Esophagus squamous epithelium (tissue), 4 donors: Measurements from ENCODE around the gene GPR68.

Experiments used
- CTCF ChIP-seq, 6 experiments: fragments of 450-650 bp in 4 of 6; fragments of 200-600 bp in 2 of 6; sonication (generic) in 2 of 6; IDR thresholded peaks; one replicate each; pipeline ENCODE4 v1.5.1; 2016 to 2019; ENCODE audit warnings: antibody characterized with exemption in 6 of 6, mild to moderate bottlenecking in 4 of 6, moderate library complexity in 4 of 6
- POLR2A ChIP-seq, 4 donors: fragments of 450-650 bp; IDR thresholded peaks; one replicate each; pipeline ENCODE4 v1.6.1; 2017; ENCODE audit warnings: antibody characterized with exemption in 4 of 4, mild to moderate bottlenecking in 4 of 4, moderate library complexity in 3 of 4

GRCh38 chr14:91280129-91280528 is 35.6 kb upstream of the GPR68 start:
- no peak for TF ChIP-seq CTCF (IDR thresholded peaks at IDR 0.05)
- TF ChIP-seq POLR2A (IDR thresholded peaks at IDR 0.05), result no peak
